Choroid plexus epithelial cell (primary cell): Measurements from ENCODE around the gene FARP1.

Source experiments
- DNase-seq: peaks from one replicate; pipeline ENCODE4 v3.0.0-alpha.2; 2010; ENCODE audit warnings: low read depth
- H3K4me3 ChIP-seq: 2 replicates; pipeline ENCODE4 v1.5.1; 2011; ENCODE audit warnings: low read depth, mild to moderate bottlenecking, control low read depth, low read length, moderate library complexity
- TF ChIP-seq, protein P1 (sequence below): conservative IDR thresholded peaks from 2 replicates; pipeline ENCODE4 v1.5.1; 2011; ENCODE audit warnings: low read depth, mild to moderate bottlenecking, control low read depth, inconsistent platforms, low read length, moderate library complexity

The FARP1 gene

GRCh38 chr13:98478189-98479129 lies 335.6 kb downstream of the FARP1 start:
- no peak overlapping the region for H3K4me3 ChIP-seq
- peak; percentile 30 for DNase-seq
- TF ChIP-seq, protein P1, sequence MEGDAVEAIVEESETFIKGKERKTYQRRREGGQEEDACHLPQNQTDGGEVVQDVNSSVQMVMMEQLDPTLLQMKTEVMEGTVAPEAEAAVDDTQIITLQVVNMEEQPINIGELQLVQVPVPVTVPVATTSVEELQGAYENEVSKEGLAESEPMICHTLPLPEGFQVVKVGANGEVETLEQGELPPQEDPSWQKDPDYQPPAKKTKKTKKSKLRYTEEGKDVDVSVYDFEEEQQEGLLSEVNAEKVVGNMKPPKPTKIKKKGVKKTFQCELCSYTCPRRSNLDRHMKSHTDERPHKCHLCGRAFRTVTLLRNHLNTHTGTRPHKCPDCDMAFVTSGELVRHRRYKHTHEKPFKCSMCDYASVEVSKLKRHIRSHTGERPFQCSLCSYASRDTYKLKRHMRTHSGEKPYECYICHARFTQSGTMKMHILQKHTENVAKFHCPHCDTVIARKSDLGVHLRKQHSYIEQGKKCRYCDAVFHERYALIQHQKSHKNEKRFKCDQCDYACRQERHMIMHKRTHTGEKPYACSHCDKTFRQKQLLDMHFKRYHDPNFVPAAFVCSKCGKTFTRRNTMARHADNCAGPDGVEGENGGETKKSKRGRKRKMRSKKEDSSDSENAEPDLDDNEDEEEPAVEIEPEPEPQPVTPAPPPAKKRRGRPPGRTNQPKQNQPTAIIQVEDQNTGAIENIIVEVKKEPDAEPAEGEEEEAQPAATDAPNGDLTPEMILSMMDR, result no peak

- TF ChIP-seq, protein P1, result no peak
- H3K4me3 ChIP-seq, result no peak overlapping the region
- DNase-seq, result no peak
Observed at GRCh38 chr13:98479496-98480003, 336.7 kb downstream of the FARP1 start.

DNA sequence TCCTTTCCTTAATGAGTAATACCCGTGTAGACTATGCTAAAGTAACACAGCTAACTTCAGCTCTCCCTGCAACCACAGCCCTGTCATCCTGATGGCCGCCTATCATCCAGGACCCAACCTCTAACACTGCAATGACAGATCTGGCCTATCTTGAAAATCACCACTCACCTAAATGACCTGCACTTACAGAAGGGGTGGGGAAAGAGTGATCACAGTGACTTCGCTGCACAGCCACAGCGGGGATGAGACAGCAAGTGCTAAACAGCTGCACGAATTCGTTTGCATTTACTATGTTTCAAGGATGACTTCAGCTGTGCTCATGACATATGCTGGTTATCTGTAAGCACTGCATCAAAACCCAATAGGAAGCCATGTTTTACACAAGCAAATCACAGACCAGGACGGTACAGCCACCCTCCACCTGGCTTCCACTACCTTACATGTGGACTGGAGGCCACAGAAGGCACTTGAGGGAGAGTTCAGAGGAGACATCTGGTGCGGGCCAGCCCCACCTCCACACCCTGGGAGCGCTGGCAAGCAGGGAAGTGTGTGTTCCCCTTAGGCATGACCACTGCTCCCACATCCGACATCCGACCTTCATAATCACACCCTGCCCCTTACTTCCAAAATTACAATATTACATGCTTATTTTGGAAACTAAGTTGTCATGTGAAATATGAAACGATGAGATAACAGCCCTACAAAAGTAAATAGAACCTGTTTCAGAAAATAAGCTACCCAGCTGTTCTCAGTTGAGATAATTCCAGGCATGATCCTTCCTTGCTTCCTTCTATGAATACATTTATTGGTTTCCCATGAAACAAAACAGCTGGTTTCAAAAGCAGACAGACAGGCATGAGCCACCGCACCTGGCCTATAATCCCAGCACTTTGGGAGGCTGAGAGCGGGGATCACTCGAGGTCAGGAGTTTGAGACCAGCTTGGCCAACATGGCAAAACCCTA lies 338.3 kb downstream of the FARP1 start:
- DNase-seq, result peak; percentile 77
- no peak overlapping the region for H3K4me3 ChIP-seq
- TF ChIP-seq, protein P1, result no peak

DNA sequence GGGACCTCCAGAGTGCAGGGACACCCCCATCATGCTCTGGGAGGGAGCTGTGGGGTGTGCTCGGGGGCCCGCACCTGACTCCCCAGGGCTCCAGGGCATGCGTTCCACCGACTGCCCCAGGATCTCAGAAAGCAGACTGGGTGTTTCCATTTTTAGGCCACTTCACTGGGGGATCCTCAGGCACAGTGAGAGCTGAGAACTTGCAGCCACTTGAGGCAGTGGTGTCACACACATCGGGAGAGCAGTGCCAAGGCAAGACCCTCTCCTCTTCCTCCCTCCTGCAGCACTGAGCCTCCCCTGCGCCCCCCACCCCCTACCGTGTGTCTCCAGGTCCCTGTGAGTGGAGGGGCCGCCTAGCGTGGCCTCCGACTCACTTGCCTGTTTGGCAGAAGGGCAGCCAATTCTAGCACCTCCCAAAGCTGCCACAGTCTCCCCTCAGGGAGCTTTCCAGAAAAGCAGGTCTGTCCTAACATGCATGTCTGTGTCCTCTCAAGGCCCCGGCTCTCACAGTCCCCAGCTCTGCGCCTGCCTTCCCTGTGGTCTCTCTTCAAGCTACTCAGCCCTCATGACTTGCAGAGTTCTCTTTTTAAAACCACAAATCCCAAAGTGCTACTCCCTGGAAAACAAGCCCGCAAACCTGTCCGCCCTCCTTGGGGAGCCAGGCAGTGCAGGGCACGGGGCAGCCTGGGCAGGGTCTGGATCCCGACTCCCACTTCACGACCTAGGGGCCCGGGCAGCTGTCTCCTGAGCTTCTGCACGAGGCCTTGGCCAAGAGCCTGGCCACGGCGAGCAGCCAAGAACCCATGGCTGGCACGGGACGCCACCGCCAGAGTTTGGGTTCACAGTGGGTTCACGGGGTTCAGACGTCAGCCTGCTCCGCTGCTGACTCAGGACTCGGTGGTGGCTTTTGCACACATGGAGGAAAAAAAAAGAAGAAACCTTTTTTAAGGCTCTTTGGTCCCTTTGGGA lies 339.9 kb downstream of the FARP1 start:
- TF ChIP-seq, protein P1, result peak; percentile 44
- no peak overlapping the region for H3K4me3 ChIP-seq
- DNase-seq, result peak; percentile 73

DNA sequence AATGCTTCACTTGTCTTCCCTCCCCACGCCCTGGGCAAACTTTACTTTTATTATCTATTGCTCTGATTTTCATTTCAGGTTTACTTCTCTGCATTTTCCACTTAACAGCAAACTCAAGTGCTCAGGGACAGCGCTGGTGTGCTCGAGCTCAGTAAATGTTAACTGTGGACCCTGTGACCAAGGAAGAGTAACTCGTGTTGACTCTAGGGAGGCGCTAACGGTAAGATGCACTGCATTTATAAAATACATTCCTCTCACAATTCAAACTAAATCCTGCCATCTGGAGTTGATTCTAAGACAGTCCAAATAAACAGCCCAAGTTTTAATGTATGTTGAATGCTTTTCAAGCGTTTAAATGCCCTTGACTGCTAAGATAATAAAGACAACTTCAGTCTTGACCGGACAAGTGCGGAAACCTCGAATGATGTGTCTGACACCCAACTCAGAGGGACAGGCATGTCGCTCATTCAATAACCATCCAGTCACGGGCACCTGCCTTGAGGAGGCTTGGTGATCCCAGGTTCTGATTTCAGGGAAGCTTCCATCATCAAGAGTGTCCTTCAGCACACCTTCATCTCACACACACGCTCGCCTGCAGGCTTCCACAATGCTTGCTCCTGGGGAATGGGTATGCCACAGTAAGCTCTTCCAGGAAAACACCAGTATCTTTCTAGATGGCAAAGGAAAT lies 340.9 kb downstream of the FARP1 start:
- H3K4me3 ChIP-seq, result no peak overlapping the region
- TF ChIP-seq, protein P1, result peak; percentile 8
- DNase-seq, result peak; percentile 65
